Activated naive CD8-positive, alpha-beta T cell (primary cell): ENCODE results near the gene ANKRD44.

Source experiments
- H3K27ac Mint-ChIP-seq: one replicate; pipeline ENCODE4 v1.8.0; 2021; ENCODE audit warnings: mixed read lengths
- H3K27me3 Mint-ChIP-seq: one replicate; pipeline ENCODE4 v1.8.0; 2021; ENCODE audit warnings: mixed read lengths
- H3K36me3 Mint-ChIP-seq: one replicate; pipeline ENCODE4 v1.8.0; 2021; ENCODE audit warnings: mixed read lengths
- H3K4me1 Mint-ChIP-seq: one replicate; pipeline ENCODE4 v1.8.0; 2021; ENCODE audit warnings: low read depth, mixed read lengths
- H3K4me3 Mint-ChIP-seq: one replicate; pipeline ENCODE4 v1.8.0; 2021; ENCODE audit warnings: mild to moderate bottlenecking, mixed read lengths
- H3K9me3 Mint-ChIP-seq: one replicate; pipeline ENCODE4 v1.8.0; 2021; ENCODE audit warnings: low read depth, mixed read lengths

The ANKRD44 gene

DNA sequence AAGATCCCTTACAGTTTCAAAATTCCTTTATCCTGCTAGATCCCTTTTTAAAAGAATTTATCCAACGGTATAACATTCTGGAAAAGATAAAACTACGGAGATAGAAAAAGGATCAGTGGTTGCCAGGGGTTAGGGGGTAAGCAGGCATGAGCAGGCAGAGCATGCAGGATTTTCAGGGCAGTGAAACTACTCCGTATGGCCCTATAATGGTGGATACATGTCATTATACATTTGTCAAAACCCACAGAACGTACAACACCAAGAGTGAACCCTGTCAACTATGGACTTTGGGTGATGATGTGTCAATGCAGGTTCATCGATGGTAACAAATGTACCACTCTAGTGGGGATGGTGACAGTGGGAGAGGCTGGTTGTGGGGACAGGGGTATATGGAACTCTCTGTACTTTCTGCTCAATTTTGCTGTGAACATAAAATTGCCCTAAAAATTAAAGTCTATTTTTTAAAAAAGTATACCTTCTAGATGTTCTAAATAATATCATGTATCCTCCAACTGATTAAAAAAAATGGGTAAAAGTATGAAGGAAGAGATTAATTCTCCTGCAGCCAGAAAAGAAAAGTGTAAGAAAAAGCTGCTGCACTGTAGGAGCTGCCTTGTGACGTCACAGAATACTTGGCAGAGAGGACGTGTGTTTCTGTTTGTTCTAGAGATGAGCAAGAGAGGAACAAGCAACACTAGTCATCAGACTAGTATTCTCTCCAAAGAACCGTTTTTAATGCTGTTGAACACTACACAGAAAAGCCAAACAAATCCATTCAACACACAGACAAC is 23.6 kb downstream of the ANKRD44 start:
- H3K9me3 Mint-ChIP-seq, result no peaks in the 10 kb centered on the region
- peaks cover 78% of the 10 kb centered on the region for H3K4me1 Mint-ChIP-seq
- H3K36me3 Mint-ChIP-seq, result peaks cover 22% of the 10 kb centered on the region
- H3K27ac Mint-ChIP-seq, result peak overlapping the region; percentile 99
- no peaks in the 10 kb centered on the region for H3K27me3 Mint-ChIP-seq
- peak overlapping the region; percentile 83 for H3K4me3 Mint-ChIP-seq

DNA sequence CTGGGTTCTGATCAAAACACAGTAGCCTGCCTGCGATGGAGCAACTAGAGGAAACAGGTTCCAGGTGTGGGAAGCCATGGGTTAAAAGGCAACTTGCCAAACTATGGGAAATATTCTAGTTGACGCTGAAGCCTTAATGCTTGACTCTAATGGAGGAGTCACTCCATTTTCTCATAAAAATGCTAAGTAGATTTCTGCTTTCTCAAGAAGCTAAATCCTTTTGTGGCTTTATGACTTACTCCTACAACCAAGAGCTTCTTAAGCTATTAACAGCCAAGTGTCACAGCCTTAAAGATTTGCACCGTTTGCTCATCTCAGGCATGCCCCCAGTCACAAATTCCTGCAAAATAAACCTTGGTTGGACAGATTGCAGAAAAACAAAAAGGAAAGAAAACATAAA is 25.2 kb downstream of the ANKRD44 start:
- H3K36me3 Mint-ChIP-seq, result peaks cover 18% of the 10 kb centered on the region
- peaks cover 88% of the 10 kb centered on the region for H3K4me1 Mint-ChIP-seq
- peak overlapping the region; percentile 91 for H3K27ac Mint-ChIP-seq

DNA sequence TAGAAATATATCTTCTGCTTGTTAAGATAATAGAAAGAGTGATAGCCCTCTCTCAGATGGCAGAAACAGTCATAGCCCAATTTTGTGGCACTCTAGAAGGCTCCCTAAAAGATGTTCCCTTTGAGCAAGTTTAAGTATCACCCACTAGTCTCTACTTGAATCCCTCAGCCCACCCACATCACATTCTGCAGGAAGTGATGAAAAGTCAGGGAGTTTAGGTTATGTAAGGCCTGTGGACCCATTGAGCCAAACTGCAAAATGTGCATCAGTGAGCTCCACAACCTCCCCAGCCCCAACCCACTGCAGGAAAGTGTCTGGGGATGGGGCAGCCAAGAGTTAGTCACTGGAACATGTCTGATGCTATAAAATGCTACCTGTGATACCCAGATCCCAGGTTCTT is 25.6 kb downstream of the ANKRD44 start:
- Mint-ChIP-seq H3K4me3 (no peak overlapping the region), H3K27me3 (no peaks in the 10 kb centered on the region), H3K36me3 (peaks cover 14% of the 10 kb centered on the region), H3K27ac (peak overlapping the region; percentile 91), H3K4me1 (peaks cover 88% of the 10 kb centered on the region), H3K9me3 (no peaks in the 10 kb centered on the region)

More for the DNA sequence above, 25.2 kb downstream of the ANKRD44 start:
- H3K9me3 Mint-ChIP-seq, result no peaks in the 10 kb centered on the region
- no peaks in the 10 kb centered on the region for H3K27me3 Mint-ChIP-seq
- H3K4me3 Mint-ChIP-seq, result no peak overlapping the region

DNA sequence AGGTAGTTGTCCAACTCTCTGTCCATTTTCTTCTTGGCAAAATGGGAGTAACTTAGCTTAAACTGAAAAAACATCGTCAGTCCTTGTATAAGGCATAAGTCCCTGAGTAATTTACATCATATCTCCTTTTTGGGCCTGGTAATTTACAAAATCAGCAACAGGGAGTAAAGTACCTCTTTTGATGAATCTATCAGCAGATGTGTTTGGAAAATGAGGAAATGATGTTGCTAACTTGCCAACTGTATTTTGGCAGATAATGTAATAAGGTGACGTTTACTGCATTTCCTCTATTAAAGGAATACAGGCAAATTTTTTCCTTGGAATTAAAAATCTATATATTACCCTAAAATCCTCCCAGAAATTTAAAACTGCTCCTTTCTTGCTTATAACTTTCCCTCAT is 29.2 kb downstream of the ANKRD44 start:
- no peaks in the 10 kb centered on the region for H3K27me3 Mint-ChIP-seq
- H3K4me1 Mint-ChIP-seq, result peaks cover 91% of the 10 kb centered on the region
- peak overlapping the region; percentile 15 for H3K4me3 Mint-ChIP-seq
- H3K27ac Mint-ChIP-seq, result peak overlapping the region; percentile 95
- H3K36me3 Mint-ChIP-seq, result peaks cover 2% of the 10 kb centered on the region
- H3K9me3 Mint-ChIP-seq, result no peaks in the 10 kb centered on the region

DNA sequence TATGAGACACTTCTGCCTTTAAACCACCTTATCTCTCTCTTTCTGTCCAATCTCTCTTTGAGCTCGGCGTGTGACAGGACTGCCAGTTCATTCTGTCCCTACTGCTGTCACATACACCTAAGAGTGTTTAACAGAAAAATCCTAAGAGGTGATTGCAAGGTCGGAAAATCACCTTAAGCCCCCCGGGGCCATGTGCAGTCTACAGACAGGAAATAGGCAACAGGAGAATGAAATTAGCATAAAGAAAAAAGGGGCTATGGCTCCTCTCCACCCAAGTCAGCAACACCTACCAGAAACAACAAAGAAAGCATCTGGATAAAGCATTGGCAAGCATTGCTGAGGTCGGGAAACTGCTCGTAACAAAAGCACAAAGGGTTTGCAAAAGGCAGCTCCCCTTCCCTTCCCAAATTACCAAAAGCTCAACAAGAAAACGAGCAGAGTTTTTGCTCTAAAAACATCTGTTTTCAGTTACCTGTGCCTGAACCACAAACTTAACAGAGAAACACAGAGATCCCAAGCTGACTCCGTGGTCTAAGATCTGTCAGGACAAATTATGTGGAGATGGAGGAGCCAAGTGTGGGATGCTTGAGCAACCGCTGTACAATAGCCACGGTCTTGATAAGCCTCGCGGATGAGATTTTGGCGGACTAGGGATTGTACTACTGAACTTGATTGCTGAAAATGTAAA is 30.4 kb downstream of the ANKRD44 start:
- H3K4me1 Mint-ChIP-seq, result peaks cover 85% of the 10 kb centered on the region
- H3K27me3 Mint-ChIP-seq, result no peaks in the 10 kb centered on the region
- H3K9me3 Mint-ChIP-seq, result no peaks in the 10 kb centered on the region
- peak overlapping the region; percentile 63 for H3K4me3 Mint-ChIP-seq
- H3K27ac Mint-ChIP-seq, result peak overlapping the region; percentile 87
- peaks cover 2% of the 10 kb centered on the region for H3K36me3 Mint-ChIP-seq

DNA sequence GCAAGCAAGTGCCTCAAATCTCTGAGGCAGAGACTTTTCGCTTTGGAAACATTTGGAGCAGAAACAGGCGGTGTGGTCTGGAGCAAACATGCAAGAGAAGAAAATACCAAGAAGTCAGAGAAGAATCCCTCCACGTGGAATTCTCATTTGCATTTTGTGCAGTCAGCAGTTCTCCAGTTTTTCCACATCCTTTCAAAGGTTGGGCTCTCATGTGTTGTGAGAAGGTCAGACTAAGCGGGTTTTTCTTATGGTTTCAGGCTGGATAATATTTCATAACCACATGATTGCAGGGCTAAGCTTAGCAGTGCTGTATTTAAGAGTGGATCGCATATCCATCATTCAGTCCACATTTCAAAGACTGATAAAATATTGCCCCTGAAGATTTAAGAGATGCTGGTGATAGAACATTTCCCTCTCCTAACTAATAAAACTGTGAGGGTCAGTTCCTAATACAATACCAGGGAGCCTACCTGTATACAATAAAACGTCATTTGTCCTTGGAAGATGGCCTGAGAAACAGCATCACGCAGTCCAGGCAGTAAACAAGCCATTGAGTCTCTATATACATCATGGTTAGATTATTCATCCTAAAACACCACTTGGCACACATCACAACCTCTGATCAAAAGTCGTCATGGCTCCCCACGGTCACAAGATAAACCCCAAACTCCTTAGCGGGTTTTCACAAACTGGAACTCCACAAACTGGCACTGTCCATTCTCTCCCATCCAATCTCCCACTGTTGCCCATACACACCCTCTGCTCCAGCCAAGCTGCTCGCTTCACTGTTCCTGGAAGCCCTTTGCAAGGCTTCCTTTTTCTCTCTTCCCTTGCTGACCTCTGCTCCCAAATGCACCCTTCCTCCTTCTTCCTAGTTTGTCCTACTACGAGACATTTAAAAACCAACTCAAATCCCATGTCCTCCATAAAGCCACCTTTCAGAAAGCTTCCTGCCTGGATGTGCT is 31.5 kb downstream of the ANKRD44 start:
- Mint-ChIP-seq H3K27me3 (no peaks in the 10 kb centered on the region), H3K27ac (peak overlapping the region; percentile 87), H3K9me3 (no peaks in the 10 kb centered on the region), H3K4me1 (peaks cover 87% of the 10 kb centered on the region), H3K4me3 (peak overlapping the region; percentile 63), H3K36me3 (peaks cover 5% of the 10 kb centered on the region)

DNA sequence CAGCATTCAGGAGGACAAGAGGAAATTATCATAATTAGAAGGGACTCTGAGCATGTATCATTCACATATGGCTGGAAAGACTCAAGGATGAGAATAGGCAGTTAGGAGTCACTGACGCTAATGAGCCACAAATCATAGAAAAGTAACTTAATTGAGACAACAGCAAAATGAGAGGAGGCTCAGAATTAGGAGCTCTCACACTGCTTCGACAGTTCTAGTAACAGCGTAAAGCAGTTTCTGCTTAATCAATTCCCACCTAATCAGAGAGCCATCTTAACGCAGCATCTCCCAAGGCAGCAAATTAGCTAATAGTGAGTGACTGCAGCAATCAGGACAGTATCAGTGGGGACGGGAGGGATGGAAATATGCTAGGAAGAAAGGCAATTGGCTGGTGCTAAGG is 32.8 kb downstream of the ANKRD44 start:
- Mint-ChIP-seq H3K36me3 (peaks cover 6% of the 10 kb centered on the region), H3K4me3 (peak overlapping the region; percentile 8)

DNA sequence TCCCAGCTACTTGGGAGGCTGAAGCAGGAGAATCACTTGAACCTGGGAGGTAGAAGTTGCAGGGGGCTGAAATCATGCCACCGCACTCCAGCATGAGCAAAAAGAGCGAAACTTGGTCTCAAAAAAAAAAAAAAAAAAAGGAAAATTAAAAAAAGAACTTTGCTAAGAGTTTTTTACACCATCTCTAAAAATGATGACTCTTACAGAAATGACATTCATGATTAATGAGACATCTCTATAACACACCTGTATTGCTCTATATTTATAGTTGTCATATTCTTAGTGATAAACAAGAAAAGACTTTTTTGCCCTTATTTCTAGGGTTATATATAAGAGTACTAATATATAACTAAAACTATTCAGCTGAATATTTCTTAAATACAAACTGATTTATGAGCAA is 34.4 kb downstream of the ANKRD44 start:
- Mint-ChIP-seq H3K4me1 (peaks cover 81% of the 10 kb centered on the region), H3K27me3 (no peaks in the 10 kb centered on the region), H3K4me3 (no peak overlapping the region), H3K27ac (no peak overlapping the region), H3K36me3 (peaks cover 7% of the 10 kb centered on the region), H3K9me3 (no peaks in the 10 kb centered on the region)

More for the DNA sequence above, 32.8 kb downstream of the ANKRD44 start:
- no peaks in the 10 kb centered on the region for H3K27me3 Mint-ChIP-seq
- no peaks in the 10 kb centered on the region for H3K9me3 Mint-ChIP-seq
- H3K27ac Mint-ChIP-seq, result peak overlapping the region; percentile 87
- peaks cover 85% of the 10 kb centered on the region for H3K4me1 Mint-ChIP-seq

DNA sequence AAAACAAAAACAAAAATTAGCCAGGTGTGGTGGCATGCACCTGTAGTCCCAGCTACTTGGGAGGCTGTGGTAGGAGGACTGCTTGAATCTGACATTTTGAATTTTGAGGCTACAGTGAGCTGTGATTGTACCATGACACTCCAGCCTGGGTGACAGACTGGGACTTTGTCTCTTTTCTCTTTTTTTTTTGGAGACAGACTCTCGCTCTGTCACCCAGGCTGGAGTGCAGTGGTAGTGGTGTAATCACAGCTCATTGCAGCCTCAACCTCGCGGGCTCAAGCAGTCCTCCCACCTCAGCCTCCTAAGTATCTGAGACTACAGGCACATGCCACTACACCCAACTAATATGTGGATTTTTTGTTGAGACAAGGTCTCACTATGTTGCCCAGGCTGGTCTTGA is 35.6 kb downstream of the ANKRD44 start:
- Mint-ChIP-seq H3K9me3 (no peaks in the 10 kb centered on the region), H3K36me3 (peaks cover 12% of the 10 kb centered on the region), H3K27me3 (no peaks in the 10 kb centered on the region), H3K4me3 (no peak overlapping the region), H3K4me1 (peaks cover 82% of the 10 kb centered on the region), H3K27ac (peak overlapping the region; percentile 74)

DNA sequence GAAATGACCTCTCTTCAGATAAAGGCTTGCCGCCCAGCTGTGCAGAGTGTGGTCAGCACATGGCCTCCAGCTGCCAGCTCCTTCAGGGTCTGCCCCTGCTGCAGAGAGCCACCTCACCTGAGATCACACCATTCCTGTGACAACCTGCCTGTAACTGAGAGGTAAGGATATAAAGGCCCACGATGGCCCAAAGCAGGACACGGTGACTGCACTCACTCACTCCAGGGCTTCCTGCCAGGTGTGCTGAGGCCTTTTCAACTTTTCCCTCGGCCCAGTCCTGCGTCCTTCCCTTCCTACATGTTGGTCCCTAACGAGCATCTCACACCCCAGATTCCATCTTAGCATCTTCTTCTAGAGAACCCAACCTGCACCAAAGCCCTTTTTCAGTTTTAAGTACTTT is 36.2 kb downstream of the ANKRD44 start:
- H3K36me3 Mint-ChIP-seq, result peaks cover 13% of the 10 kb centered on the region
- no peaks in the 10 kb centered on the region for H3K27me3 Mint-ChIP-seq
- H3K27ac Mint-ChIP-seq, result peak overlapping the region; percentile 74
- no peaks in the 10 kb centered on the region for H3K9me3 Mint-ChIP-seq
- no peak overlapping the region for H3K4me3 Mint-ChIP-seq
- peaks cover 82% of the 10 kb centered on the region for H3K4me1 Mint-ChIP-seq

DNA sequence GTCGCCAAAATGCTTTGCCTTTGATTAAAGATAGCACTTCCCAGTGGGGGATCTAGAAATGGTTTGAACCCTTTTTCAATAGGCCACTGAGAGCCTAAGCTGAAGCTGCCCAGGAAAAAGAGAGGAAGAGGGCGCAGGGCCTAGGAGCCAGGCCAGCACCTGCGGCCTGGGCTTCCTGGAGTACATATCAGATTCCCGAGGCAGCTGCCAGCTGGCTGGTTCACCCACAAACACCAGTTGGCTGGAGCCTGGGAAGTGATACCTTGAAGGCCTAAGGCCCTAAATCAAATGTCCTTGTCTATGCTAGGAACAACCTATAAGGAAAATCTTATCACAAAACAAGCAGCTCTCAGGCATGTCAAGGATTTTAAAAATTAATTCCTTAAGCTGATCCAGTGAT is 37.1 kb downstream of the ANKRD44 start:
- Mint-ChIP-seq H3K36me3 (peaks cover 14% of the 10 kb centered on the region), H3K4me3 (no peak overlapping the region), H3K27ac (peak overlapping the region; percentile 79), H3K4me1 (peaks cover 82% of the 10 kb centered on the region), H3K27me3 (no peaks in the 10 kb centered on the region), H3K9me3 (no peaks in the 10 kb centered on the region)

DNA sequence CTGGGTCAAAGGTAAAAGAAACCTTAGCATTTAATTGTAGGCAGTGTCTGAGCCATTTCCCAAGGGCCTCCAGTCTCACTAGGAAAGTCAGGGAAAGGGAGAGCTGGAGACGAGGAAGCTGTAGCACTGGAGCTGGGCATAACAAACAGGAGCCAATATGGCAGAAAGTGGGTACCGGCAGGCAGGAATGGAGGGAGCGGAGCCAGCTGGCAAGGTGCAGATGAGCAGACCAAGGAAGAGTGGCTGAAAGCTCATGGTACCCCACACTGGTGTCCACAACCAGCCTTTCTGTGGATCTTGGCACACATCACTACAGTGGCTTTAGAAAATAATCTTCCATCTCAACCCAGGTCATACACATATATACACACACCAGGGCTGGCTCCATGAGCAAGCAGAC is 40.0 kb downstream of the ANKRD44 start:
- Mint-ChIP-seq H3K4me1 (peaks cover 92% of the 10 kb centered on the region), H3K9me3 (no peaks in the 10 kb centered on the region), H3K27ac (peak overlapping the region; percentile 97), H3K27me3 (no peaks in the 10 kb centered on the region), H3K36me3 (peaks cover 18% of the 10 kb centered on the region), H3K4me3 (peak overlapping the region; percentile 36)

DNA sequence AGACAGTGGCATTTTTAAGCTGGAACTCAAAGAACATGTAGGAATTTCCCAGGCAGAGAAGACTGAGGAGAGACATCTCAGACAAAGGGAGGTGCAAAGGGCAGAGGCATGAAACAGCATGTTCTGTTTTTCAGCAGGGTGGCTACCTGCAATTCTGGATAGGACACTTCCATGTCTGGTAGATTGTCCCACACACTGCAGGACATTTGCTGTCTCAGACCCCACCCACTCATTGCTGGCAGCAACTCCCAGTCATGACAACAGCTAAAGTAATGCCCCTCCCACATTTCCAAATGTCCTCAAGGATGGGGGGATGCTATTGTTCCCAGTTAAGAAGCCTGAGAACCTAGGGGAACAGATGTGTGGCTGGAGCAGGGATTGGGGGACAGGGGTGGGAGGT is 40.8 kb downstream of the ANKRD44 start:
- Mint-ChIP-seq H3K4me1 (peaks cover 95% of the 10 kb centered on the region), H3K9me3 (no peaks in the 10 kb centered on the region), H3K27ac (peak overlapping the region; percentile 97), H3K27me3 (no peaks in the 10 kb centered on the region), H3K4me3 (peak overlapping the region; percentile 69), H3K36me3 (peaks cover 18% of the 10 kb centered on the region)

DNA sequence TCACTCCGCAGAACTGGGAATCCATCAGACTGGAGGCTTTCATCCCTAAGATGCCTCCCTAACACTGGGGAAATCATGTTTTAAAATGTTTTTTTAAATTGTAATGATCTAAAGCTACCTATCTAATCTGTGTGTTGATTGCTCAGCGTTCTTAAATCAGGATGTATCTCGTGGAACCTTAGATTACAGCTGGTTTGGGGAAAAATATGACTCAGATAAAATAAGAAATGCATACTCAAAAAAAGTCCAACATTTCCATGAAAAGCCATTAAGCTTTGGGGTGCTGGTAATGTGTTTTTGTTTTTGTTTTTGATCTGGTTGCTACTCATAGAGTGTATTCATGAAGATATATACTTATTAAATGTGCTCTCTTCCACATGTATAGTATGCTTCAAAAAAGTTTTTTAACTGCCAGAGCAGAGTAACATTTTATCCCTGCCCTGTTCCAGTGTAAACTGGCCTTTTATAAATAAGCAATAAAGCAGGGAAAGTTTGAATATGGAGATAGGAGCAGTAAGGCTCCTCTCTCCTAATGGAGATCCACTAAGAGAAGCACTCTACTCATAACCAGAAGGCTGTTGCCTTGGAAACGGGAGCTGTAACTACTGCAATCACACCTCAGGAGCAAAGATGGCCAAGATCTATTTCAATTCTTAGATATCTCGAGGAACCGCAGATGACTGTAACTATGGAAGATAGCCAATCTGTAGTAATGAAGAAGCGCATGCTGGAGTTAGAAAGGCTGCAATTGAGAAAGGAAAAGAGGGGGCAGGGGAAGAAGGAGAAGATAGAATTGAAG is 41.6 kb downstream of the ANKRD44 start:
- Mint-ChIP-seq H3K27ac (peak overlapping the region; percentile 97), H3K4me1 (peaks cover 95% of the 10 kb centered on the region), H3K4me3 (peak overlapping the region; percentile 69), H3K36me3 (peaks cover 15% of the 10 kb centered on the region), H3K9me3 (no peaks in the 10 kb centered on the region), H3K27me3 (no peaks in the 10 kb centered on the region)
